GM19099 (cell line): ENCODE measurements around the gene CYTH4.

Experiments
- POLR2A ChIP-seq: IDR thresholded peaks from 3 replicates; pipeline ENCODE4 v1.6.1; 2011; ENCODE audit warnings: low read depth; ENCODE audit not compliant: insufficient read length; ENCODE audit errors: extremely low read depth

CYTH4 gene

DNA sequence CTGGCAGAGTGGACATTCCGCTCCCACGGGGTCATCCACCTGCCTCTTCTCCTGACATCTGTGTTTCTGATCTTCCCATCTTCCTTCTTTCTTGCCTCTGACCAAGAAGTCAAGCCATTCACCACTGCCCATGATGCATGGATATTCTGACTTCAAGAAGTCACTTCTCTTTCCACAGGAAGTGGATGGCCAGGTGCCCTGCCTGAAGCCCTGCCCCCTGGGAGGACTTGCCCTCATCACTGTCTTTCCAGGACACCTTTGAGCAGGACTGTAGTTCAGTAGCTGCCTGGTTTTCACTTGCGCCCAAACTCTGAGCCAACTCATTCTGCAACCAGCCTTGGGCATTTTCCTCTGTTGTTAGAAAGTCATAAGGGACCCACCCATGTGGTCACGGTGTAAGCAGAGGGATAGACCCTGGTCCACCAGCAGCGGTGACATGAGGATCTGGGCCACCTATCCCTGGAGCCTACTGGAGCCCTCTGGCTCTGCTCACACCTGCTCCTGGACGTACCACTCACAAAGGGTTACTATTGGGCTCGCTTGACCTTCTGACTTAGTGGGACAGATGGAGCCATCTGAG lies 6.9 kb downstream of the CYTH4 start:
- TF ChIP-seq POLR2A, result no peak

DNA sequence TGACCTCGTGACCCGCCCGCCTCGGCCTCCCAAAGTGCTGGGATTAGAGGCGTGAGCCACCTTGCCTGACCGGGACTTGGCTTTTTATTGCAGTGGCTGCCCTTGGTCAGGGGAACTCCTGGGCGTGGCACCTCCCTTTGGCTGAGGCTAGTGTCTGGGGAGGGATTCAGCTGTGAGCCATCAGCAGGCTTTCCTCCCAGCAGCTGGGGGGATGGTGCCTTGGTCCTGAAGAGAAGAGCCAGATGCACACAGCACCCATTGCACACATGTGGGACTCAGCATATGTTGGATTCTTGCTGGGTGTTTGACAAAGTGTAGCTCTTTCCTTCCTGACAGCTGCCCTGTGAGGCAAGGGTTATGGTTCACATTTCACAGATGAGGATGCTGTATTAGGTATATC lies 8.4 kb downstream of the CYTH4 start:
- no peak for TF ChIP-seq POLR2A

DNA sequence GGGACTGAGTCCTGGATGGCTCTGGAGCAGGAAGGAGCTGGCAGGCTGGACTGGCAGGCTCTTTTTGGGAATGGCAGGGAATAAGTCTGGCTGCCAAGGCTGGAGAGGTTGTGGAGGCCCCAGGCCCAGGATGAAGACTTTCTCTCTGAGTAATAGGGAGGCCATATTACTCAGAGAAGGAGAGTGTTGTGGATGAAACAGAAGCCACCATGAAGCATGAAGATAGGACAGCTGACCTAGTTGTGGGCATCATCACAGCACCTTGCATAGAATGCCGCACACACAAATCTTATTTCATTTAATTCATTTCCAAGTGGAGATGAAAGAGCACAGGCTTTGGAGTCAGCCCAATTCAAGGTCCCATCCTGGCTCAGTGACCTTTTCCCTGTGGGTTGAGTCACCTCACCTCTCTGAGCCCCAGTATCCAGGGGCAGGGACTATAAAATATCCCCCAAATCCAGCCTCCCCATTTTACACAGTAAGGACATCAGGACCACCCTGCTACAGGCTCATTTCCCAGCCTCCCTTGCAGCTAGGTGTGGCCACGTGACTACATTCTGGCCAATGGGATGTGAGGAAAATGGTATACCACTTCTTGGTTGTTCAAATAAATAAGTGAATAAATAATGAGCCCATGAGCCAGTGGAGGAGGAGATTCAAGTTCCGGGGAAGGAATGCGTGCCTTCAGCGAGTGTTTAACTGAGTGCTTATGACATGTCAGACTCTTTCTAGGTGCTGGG lies 9.4 kb downstream of the CYTH4 start:
- no peak for TF ChIP-seq POLR2A

DNA sequence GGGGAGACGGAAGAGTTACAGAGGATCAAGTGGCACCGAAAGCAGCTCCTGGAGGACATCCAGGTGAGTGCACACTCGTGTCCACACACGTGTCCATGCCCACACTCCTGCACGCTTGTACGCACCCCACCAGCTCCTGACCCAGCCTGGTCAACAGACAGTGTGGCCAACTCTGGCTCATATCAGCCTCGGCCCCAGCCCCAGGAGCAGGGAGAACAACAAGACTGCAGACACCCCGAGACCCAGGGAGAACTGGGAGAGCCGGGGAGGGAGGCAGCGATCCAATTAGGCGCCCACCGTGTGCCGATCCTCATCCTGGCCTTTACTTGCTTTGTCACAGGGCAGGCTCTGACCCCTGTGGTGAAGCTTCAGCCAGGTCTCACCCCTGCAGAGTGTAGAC lies 10.3 kb downstream of the CYTH4 start:
- no peak for TF ChIP-seq POLR2A

DNA sequence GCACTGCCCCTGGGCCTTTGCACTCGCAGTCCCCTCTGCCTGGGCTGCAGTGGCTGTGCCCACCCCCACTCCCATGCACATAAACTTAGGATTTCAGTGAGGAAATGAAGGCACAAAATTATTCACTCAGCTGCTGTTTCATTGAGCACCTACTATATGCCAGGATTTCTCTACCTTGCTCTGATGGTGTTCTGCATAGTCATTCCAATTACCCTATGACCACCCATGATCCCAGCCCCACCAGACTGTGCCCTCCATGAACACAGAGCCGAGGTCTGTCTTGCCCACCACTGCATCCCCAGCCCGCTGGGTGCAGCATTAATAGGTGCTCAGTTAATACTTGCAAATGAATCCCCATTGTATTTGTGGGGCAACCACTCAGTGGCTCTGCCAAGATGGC lies 10.9 kb downstream of the CYTH4 start:
- no peak for TF ChIP-seq POLR2A

DNA sequence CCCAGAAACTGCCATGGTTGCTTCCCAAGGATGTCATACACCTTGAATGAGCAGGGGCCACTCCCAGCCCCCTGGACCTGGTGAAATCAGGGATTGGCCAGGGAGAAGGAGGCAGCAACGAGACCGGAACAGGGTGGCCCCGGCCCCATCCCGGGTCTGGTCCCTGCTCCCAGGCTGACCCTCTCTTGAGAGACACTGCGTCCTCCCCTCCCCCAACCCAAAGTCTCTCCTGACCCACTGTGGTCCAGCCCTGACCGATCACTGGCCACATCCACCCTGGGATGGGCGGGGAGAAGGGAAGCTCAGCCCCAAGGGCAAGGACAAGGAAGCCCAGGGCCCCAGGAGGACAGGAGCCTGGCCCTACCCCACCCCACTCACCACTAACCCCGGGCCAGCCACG lies 12.4 kb downstream of the CYTH4 start:
- no peak for TF ChIP-seq POLR2A

DNA sequence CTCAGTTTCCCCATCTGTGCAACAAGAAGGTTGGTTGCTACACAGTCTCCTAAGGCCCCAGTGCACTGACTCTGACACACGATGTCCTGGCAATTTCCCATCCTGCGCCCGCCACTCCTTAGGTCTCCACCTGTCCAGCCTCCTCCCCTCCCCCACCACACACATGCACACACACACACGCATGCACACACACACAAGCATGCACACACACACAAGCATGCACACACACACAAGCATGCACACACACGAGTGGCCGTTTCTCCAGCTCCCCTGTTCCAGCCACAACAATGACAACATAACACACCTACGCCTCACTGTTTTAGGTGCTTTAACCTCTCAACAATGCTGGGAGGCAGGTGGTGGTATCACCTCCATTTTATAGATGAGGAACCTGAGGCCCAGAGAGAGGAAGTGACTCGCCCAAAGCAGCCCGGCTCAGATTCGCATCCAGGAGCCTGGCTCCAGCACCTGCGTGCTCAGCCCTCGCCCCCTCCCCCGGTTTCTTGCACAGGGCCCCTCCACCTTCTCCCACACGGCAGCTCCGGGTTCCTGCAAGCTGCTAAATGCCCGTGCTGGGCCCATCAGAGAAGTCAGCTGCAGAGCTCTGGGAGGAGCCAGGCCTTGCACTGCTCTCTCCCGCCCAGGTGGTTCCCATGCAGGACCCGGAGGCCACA lies 13.0 kb downstream of the CYTH4 start:
- TF ChIP-seq POLR2A, result no peak

DNA sequence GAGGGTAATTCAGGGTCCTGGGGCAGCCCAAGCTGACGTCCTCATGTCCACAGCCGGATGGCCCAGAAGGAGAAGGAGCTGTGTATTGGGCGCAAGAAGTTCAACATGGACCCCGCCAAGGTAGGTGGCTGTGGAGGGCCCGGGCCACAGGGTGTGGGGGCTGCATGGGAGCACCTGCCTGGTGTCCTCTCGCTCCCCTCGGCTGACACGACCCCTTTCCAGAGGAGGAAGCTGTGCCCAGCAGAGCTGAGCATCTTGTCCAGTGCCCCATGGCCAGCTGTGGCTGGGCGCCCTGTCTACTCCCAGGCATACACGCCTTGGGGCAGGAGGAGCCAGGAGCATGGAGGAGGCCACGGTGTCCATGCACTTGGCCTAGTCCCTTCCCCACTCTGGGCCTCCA lies 13.6 kb downstream of the CYTH4 start:
- TF ChIP-seq POLR2A, result no peak

DNA sequence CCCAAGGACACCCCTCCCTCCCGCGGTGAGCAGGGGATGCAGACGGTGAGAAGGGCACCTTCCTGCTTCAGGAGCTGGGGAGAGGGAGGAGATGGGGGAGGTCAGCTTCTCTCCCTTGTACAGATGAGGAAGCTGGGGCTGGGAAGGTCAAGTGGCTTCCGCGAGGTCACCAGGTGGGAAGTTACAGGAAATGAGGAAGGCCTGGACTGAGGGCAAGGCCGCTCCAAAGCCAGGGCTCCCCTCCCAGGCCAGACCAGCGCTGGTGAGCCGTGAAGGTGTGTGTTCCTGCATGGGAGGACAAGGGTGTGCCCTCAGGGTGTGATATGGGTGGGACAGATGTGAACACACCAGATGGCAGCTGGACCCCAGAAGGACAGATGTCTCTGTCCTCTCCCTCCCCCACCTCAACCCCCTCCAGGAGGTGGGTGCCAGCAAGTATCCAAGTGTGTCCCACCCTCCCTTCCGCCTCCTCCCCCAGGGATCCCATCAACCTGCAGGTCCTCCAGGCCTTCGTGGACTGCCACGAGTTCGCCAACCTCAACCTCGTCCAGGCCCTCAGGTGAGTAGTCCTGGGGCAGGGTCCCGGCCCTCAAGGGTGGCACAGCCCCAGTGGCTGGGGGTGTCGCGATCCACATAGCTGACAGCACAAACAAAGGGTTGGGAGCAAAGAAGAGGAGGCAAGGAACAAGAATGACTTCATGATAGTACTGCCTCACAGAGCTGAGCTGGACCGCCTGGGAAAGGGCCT lies 16.6 kb downstream of the CYTH4 start:
- no peak for TF ChIP-seq POLR2A

DNA sequence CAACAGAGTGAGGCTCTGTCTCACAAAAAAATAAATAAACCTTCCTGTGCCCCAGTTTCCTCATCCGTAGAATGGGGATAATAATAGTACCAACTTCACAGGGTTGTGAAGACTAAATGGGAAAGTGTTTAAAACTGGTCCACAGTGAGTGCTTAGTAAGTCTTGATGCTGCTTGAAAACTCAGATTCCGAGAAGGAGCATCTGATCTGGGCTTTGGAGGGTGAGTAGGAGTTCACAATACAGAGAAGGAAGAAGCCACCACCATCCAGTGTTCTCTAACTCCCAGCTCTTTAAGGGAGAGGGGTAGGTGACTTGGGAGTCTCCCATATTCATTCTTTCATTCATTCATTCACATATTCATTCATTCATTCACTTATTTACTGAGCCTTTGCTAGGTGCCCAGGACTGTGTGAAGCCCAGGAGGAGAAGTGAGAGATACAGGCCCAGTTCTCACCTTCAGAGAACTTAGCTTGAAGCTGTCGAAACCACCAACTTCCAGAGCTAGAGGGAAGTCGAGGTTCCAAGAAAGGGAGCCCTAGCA lies 17.7 kb downstream of the CYTH4 start:
- TF ChIP-seq POLR2A, result no peak

DNA sequence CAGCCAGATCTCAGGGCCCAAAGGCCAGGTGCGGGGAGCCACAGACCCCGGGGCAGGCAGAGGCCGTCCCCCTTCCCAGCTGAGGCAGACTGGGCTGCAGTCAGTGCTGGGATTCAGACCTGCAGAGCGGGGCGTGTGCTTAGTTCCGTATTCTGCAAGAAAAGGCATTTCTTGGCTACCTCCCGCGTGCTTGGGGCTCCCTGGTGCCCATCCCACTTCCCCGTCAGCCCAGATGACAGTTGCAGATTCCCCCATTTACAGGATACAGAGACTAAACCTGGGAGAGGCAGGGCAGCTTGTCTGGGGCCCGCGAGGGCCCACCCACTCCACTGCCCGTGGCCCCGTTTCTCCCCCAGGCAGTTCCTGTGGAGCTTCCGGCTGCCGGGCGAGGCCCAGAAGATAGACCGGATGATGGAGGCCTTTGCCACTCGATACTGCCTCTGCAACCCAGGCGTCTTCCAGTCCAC lies 18.3 kb downstream of the CYTH4 start:
- TF ChIP-seq POLR2A, result no peak

DNA sequence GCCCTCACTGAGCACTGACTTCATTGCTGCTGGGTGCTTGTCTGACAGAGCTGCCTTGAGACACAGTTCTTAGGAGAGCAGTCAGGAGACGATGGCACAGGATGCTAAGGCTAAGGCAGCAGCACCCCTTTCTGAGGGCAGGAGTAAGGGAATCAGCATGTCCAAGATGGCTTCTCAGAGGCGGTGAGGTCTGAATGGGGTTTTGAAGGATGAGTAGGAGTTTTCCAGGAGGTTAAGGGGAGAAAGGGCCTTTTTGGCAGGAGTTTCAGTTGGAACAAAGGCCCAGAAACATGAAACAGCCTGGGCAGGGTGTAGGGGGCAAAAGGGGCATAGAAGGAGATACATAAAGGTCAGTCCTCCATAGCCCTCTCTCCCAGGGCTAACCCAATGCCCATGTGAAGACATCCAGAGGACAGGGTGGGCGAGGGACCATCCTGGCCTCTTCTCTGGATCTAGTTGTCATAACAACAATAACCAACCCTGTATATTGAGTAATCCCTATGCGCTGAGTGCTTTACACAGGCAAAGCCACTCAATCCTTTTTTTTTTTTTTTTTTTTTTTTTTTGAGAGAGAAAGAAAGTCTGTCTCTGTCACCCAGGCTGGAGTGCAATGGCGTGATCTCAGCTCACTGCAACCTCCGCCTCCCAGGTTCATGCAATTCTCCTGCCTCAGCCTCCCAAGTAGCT lies 19.0 kb downstream of the CYTH4 start:
- no peak for TF ChIP-seq POLR2A

DNA sequence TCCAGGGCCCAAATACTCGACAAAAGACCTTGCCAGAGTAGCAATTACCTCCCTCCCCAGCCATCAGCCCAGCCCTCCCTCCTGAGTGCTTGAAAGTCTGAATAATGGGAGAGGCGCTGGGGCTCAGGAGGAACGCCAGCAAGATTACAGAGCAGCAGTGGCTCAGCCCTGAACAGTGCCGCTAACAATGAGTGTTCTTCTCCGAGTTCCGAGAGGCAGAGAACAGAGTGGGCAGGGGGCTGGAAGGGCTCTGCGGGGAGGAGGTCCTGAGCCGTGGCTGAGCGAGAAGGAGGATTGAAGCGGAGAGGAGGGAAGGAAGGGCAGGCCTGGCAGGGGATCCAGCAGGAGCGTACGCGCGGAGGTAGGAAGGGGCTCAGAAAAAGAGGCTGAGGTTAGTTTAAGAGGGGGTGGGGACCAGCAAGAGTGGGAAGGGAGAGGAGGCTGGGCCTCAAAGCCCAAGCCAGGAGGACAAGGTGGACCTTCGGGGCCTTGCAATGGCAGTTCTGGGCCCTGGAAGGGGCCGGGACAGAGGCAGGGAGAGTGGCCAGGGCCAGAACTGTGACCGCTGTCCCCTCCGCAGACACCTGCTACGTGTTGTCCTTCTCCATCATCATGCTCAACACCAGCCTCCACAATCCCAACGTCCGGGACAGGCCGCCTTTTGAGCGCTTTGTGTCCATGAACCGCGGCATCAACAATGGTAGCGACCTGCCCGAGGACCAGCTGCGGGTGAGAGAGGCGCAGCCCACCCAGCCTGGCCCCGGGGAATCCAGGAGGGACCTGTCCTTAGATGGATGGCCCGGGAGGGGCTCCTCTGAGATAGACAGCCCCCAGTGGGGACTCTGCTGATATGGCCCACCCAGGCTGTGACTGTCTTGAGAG lies 20.6 kb downstream of the CYTH4 start:
- no peak for TF ChIP-seq POLR2A

DNA sequence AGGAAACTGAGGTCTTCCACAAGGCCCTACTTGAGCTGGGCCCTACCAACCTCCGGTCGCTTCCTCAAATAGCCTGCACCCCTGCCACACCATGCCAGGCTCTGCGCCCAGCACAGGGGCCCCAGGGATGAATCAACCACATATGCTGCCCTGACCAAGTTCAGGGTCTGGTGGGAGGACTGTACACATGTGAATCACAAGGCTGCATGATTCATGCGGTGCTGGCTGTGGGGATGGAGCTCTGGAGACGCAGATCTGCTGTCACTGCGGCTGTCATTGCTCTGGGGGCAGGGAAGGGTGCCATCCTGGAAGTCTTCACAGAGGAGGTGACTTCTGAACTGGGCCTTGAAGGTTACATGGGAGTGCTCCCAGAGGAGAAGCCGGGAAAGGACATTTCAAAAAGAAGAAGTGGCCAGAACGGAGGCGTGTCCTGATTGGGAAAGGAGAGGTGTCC lies 21.5 kb downstream of the CYTH4 start:
- TF ChIP-seq POLR2A, result no peak
